ENCODE measurements around the gene C1orf198. TPM values are rescaled to one million over a fixed set of nuclear protein-coding genes. Genes with fewer than 3 reads are reported as not detected.

Gene C1orf198
- total and polyA plus RNA-seq, 8 donors, result 16.5 to 35.3 (median 20.7) TPM

GRCh38 chr1:230858918-230859729, 9.2 kb downstream of the C1orf198 start:
- intact Hi-C loops (cut with DNase I), result no loop called here
- DNase-seq, result no peak
- H3K4me3 ChIP-seq, result no peak overlapping the region
- 66 to 68% methylated on average over 12 of the region's 12 CpGs for WGBS, 2 donors
- H3K27ac ChIP-seq, result peak overlapping the region in 2 of 4 donors; percentile 22 to 34
- H3K36me3 ChIP-seq, result peaks cover 0 to 6% (median 0%) of the 10 kb centered on the region in 3 donors
- FAIRE-seq, result no peak
- no peak for TF ChIP-seq CTCF (IDR thresholded peaks at IDR 0.05)
- H3K9me3 ChIP-seq, result no peaks in the 10 kb centered on the region
- no peak for ATAC-seq
- no peaks in the 10 kb centered on the region for H3K27me3 ChIP-seq
- peaks cover 13 to 14% (median 14%) of the 10 kb centered on the region in 3 donors for H3K4me1 ChIP-seq

GRCh38 chr1:230858236-230858820, 10.0 kb downstream of the C1orf198 start:
- WGBS, 2 donors, result 65 to 69% methylated on average over 7 of the region's 7 CpGs
- Histone ChIP-seq H3K4me3 (no peak overlapping the region), H3K36me3 (peaks cover 0 to 6% (median 0%) of the 10 kb centered on the region in 3 donors), H3K9me3 (no peaks in the 10 kb centered on the region), H3K27ac (peak overlapping the region in 3 of 4 donors; percentile 22 to 38 (median 34)), H3K4me1 (peaks cover 5 to 6% (median 6%) of the 10 kb centered on the region in 3 donors), H3K27me3 (no peaks in the 10 kb centered on the region)
- peak in 3 of 4 donors; percentile 41 to 60 (median 46) for ATAC-seq
- FAIRE-seq, result no peak
- DNase-seq, result no peak
- no peak for TF ChIP-seq CTCF (IDR thresholded peaks at IDR 0.05)
- intact Hi-C loops (cut with DNase I), result no loop called here

GRCh38 chr1:230857822-230858221, 10.5 kb downstream of the C1orf198 start:
- Histone ChIP-seq H3K27ac (peak overlapping the region in 3 of 4 donors; percentile 22 to 38 (median 34)), H3K4me1 (peaks cover 1 to 5% (median 1%) of the 10 kb centered on the region in 3 donors), H3K9me3 (no peaks in the 10 kb centered on the region), H3K4me3 (no peak overlapping the region), H3K27me3 (no peaks in the 10 kb centered on the region), H3K36me3 (peaks cover 0 to 7% (median 0%) of the 10 kb centered on the region in 3 donors)
- intact Hi-C loops (cut with DNase I), result no loop called here
- no peak for DNase-seq
- no peak for FAIRE-seq
- 54 to 75% methylated on average over 1 of the region's 1 CpG for WGBS, 2 donors
- ATAC-seq, result peak in 1 of 4 donors; percentile 15
- no peak for TF ChIP-seq CTCF (IDR thresholded peaks at IDR 0.05)

- H3K36me3 ChIP-seq, result peaks cover 0 to 13% (median 0%) of the 10 kb centered on the region in 3 donors
- no peaks in the 10 kb centered on the region for H3K27me3 ChIP-seq
- no peak overlapping the region for H3K4me3 ChIP-seq
- H3K27ac ChIP-seq, result peak overlapping the region in 2 of 4 donors; percentile 6 to 22
- no peak for TF ChIP-seq CTCF (IDR thresholded peaks at IDR 0.05)
- peaks cover 0 to 5% (median 0%) of the 10 kb centered on the region in 3 donors for H3K4me1 ChIP-seq
- H3K9me3 ChIP-seq, result no peaks in the 10 kb centered on the region
- intact Hi-C loops (cut with DNase I), result no loop called here
- DNase-seq (no peak), ATAC-seq (peak in 1 of 4 donors; percentile 21), FAIRE-seq (no peak)
- 89 to 92% methylated on average over 13 of the region's 13 CpGs for WGBS, 2 donors
These were observed 11.2 kb downstream of the C1orf198 start for GRCh38 chr1:230857077-230857476.
